ENCODE results near the gene TMEM235. TPM values are rescaled to one million over a fixed set of nuclear protein-coding genes. Genes with fewer than 3 reads are reported as not detected.

TMEM235 gene
- total and polyA plus RNA-seq, 9 of the 15 experiments (the other 6 are each of a cell fraction or from before 2014, with no cell fraction given) = not detected

GRCh38 chr17:78263063-78263735 lies 31.8 kb downstream of the TMEM235 start (continued):
- TF ChIP-seq ZNF644 (tag; IDR thresholded peaks at IDR 0.05; ENCODE audit: low read depth) (peak; percentile 66; the same call in 1 of the 2 replicates), ELF4 (CRISPR knock-in tag; IDR thresholded peaks at IDR 0.05) (0 out of 2 replicates have a peak, but pooled peaks have one; percentile 3), CBX3 (IDR thresholded peaks at IDR 0.05; ENCODE audit: borderline replicate concordance in 1 of 2, low read length in 2 of 2) (0 out of 3 replicates have a peak, but pooled peaks of 1 of the 2 experiments have one; percentile 52), ZKSCAN1 (IDR thresholded peaks at IDR 0.05; ENCODE audit: low read depth, low read length) (peak; percentile 36; the same call in 1 of the 2 replicates), ZNF584 (CRISPR knock-in tag; IDR thresholded peaks at IDR 0.05; ENCODE audit: low read depth) (peak; percentile 88), BCL6 (CRISPR knock-in tag; IDR thresholded peaks at IDR 0.05) (no peak), ETV5 (CRISPR knock-in tag; IDR thresholded peaks at IDR 0.05; ENCODE audit: low read depth) (peak; percentile 97), MYNN (IDR thresholded peaks at IDR 0.05) (0 out of 2 replicates have a peak, but pooled peaks have one; percentile 54), MYNN (CRISPR knock-in tag; IDR thresholded peaks at IDR 0.05) (no peak), TAF9B (IDR thresholded peaks at IDR 0.05; ENCODE audit: partially characterized antibody) (peak; percentile 80), ARID1B (IDR thresholded peaks at IDR 0.05) (peak; percentile 82), ZNF740 (CRISPR knock-in tag; IDR thresholded peaks at IDR 0.05) (no peak), ZNF740 (tag; IDR thresholded peaks at IDR 0.05) (peak in 1 of 2 experiments; percentile 38; a peak in 1 of 4 replicates), CBX1 (IDR thresholded peaks at IDR 0.05; ENCODE audit: low read depth) (no peak), ID3 (CRISPR knock-in tag; IDR thresholded peaks at IDR 0.05) (no peak), ID3 (tag; IDR thresholded peaks at IDR 0.05) (peak; percentile 71), ZBTB26 (CRISPR knock-in tag; IDR thresholded peaks at IDR 0.05) (0 out of 2 replicates have a peak, but pooled peaks have one; percentile 12), LCOR (CRISPR knock-in tag; IDR thresholded peaks at IDR 0.05) (no peak), CCNT2 (IDR thresholded peaks at IDR 0.05; ENCODE audit: borderline replicate concordance, extremely low read depth, insufficient read length, low read depth, low read length) (peak; percentile 29), ZNF830 (CRISPR knock-in tag; IDR thresholded peaks at IDR 0.05) (peak; percentile 62; the same call in 1 of the 2 replicates), ZNF766 (CRISPR knock-in tag; conservative IDR thresholded peaks at IDR 0.05) (peak; percentile 83), NR4A1 (CRISPR knock-in tag; IDR thresholded peaks at IDR 0.05) (no peak), NR4A1 (tag; IDR thresholded peaks at IDR 0.05) (peak; percentile 79), SMAD3 (CRISPR knock-in tag; conservative IDR thresholded peaks at IDR 0.05) (peak; percentile 59; the same call in 1 of the 2 replicates), HIVEP1 (CRISPR knock-in tag; IDR thresholded peaks at IDR 0.05) (no peak), ZNF75A (CRISPR knock-in tag; IDR thresholded peaks at IDR 0.05) (peak; percentile 4; the same call in 1 of the 2 replicates)
